Skin epidermis (tissue), 12 donors: ENCODE measurements around the gene CHCHD4.
A peak's percentile ranks its signal among the peaks of the same experiment; 100 is the strongest.

Experiments used
- H3K27ac ChIP-seq, 21 experiments: fragments of 200-600 bp; sonication (generic) in 11 of 21; one replicate each; pipeline ENCODE4 v1.5.0; 2020; ENCODE audit warnings: mild to moderate bottlenecking in 3 of 21, inconsistent platforms in 2 of 21, moderate library complexity in 2 of 21
- H3K4me3 ChIP-seq, 7 experiments: fragments of 200-600 bp; sonication (generic) in 2 of 7; one replicate each; pipeline ENCODE4 v1.5.0; 2020; ENCODE audit warnings: inconsistent platforms in 2 of 7, mild to moderate bottlenecking in 2 of 7, moderate library complexity in 1 of 7

CHCHD4 gene

DNA sequence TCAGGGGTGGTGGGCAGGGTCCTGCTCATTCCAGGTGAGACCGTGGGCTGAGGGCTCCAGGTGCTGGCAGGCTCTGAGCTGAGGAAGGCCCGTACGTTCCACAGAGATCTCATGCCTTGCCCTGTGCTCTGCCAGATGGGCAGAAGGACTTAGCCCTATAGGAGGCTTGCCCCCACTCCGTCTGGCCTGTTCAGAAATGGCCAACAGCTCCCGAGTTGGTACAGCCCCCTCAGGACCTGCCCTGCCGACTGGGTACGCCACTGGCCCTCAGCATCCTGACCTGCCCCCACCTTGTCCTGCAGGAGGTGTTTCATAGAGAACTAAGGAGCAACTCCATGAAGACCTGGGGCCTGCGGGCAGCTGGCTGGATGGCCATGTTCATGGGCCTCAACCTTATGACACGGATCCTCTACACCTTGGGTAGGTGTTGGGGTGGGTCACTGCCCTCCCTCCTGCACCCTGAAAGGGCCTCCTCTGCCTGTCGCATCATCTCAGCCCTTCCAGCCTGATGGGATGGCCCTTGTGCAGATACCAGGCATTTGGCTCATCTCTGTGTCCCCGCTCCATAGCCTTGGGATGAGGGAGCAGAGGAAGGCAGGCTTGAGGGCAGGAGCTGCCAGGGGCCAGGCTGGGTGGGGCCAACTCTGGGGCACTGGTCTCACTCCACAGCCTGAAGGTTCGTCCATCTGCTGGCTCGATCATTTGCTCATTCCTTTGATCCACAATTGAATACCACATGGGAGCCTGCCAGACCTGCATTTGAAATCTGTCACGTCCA, 14.4 kb upstream of the CHCHD4 start:
- Histone ChIP-seq H3K27ac (peak overlapping the region in 3 of 21 experiments; percentile 28 to 98 (median 36)), H3K4me3 (no peak overlapping the region)

DNA sequence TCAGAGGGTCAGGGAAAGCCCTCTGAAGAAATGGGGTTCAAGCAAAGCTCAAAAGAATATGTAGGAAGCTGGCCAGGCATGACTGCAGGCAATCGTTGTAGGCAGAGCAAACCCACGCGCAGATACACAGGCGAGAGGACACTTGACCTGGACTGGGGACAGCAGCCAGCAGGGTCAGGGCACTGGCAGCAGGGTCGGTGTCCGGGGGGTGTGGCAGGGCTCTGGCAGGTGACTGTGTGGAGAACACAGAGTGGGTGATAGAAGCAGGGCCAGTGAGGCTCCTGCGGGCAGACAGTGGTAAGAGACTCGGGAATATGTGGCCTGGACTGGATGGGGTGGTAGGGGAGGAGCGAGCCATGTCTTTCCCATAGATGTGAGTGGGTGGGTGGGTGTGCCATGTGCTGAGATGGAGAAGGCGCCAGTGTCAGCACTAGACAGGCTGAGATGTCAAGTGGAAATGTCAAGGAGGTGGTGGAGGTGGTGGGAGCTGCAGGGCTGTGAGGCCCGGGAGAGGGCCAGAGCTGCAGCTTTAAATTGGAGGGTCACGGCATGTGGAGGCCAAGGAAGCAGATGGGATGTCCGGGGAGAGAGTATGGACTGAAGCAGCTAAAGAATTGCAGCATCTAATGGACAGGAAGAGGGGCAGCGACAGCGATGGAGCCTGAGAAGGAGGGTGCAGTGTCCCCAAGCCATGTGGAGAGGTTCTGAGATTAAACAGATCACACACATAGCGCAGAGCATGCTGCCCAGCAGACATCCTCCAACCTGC, 13.6 kb upstream of the CHCHD4 start:
- H3K27ac ChIP-seq, result peak overlapping the region in 2 of 21 experiments; percentile 50 to 69

DNA sequence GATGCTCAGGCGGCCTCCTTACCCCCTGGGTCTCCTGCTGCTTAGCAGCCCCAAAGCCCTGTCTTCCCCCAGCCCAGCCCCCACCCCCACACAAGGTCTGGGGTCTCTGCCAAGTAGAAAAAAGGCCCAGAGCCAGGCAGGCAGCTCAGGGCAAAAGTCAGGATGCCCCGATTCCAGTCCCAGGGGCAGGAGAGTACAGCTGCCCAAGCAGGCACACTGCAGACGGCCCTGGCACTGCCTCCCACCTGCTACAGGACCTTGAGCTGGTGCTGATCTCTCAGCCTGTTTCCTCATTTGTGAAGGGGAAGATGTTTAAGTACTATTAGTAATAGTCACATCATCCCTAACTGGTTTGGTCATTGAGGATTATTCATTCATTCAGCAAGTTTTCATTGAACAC, 12.8 kb upstream of the CHCHD4 start:
- Histone ChIP-seq H3K27ac (peak overlapping the region in 7 of 21 experiments; percentile 3 to 69 (median 33)), H3K4me3 (no peak overlapping the region)

More for the DNA sequence above, 13.6 kb upstream of the CHCHD4 start:
- H3K4me3 ChIP-seq, result no peak overlapping the region

DNA sequence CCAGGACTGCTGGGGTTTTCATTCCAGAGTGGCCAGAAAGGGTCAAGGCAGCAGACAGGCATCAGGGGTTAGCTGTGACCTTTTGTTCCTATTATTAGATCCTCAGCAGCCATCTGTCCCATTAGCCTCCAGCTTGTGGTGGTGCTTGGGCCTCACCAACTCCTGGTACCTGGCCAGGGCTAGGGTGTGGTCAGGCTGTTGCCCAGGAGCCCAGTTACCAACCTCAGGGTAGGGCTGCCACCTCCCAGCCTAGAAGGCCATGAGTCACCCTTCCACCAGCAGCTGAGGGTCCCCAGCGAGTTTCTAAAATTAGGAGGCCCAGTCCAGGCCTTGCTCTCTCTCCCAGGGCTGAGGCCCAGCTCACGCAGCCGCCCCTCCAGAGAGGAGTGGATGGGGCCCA, 12.3 kb upstream of the CHCHD4 start:
- H3K4me3 ChIP-seq, result no peak overlapping the region
- H3K27ac ChIP-seq, result peak overlapping the region in 9 of 21 experiments; percentile 3 to 69 (median 28)

DNA sequence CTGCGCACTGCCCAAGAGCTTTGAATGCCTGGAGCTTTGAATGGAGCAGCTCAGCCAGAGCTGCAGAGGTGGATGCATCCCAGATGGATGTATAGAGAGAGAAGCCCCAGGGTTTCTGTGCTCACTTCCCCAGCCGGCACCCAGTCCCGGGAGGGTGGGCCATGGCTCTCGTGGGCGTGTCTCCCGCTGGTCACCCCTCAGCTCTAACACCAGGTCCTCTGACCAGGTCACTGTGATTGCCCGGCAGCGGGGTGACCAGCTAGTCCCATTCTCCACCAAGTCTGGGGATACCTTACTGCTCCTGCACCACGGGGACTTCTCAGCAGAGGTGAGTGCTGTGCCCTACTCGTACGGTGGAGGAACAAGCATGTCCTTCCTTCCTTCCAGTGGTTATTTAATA, 10.9 kb upstream of the CHCHD4 start:
- H3K4me3 ChIP-seq, result no peak overlapping the region
- H3K27ac ChIP-seq, result no peak overlapping the region

DNA sequence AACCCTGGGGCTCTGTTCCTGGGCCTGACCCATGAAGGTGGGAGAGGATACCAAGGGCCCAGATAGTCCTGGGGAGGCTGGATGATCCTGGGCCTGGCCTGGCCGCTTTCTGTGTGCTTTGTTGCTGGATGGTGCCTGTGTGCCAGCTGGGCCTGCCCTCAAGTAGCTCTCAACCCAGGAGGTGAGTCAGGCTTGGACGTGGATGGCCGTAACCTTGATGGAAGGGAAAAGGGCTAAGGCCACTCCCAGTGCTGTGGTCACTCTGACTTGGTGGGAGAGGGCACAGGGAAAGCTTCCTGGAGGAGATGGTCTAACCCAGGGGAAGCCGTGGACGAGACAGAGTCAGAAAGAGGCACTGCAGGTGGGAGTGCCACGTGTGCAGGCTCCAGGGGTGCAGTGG, 9.6 kb upstream of the CHCHD4 start:
- peak overlapping the region in 1 of 21 experiments; percentile 11 for H3K27ac ChIP-seq
- no peak overlapping the region for H3K4me3 ChIP-seq

DNA sequence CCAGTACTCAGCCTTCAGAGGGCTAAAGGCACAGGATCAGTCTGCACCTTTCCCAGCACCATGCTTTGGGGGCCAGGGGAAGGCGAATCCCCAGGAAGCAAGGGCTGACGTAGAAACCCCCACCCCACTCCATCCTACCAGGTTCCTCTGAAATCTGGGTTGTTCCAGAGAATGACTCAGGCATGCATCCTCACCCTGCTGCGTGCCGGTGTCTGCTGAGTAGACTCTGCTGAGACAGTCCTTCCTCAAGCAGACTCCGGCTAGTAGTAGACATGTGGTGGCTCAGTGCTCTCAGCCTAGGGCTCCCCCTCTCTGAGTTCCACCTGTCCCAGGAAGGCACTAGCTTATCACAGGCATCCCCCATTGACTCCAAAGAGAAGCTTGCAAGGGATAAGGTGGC, 9.2 kb upstream of the CHCHD4 start:
- H3K4me3 ChIP-seq, result no peak overlapping the region
- H3K27ac ChIP-seq, result peak overlapping the region in 2 of 21 experiments; percentile 11 to 18

DNA sequence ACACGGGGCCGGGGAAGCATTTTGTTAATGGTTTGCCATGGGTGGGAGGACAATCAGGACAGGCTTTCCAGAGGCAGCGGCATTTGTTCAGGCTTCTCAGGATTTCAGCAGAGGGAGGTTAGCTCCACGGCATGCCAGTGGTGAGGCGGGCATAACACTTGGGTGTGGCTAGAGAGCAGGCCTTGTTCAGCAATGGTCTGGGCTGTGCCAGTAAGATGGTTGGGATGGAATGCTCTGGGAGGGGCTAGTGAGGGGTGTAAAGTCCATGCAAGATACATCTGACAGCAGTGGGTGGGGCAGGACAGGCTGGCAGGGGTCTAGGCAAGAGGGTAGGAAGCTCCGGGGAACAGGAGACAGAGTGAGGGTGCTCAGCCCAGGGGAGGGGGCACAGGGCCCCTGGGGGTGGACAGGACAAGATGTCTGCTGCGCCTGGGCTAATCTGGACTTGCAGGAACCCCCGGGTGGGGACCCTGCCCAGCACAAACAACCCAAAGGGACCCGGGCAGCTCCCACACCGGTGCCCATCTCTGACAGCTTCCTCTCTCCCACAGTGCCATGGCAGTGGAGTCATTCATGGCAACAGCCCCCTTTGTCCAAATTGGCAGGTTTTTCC, 8.6 kb upstream of the CHCHD4 start:
- peak overlapping the region in 2 of 21 experiments; percentile 11 to 18 for H3K27ac ChIP-seq

DNA sequence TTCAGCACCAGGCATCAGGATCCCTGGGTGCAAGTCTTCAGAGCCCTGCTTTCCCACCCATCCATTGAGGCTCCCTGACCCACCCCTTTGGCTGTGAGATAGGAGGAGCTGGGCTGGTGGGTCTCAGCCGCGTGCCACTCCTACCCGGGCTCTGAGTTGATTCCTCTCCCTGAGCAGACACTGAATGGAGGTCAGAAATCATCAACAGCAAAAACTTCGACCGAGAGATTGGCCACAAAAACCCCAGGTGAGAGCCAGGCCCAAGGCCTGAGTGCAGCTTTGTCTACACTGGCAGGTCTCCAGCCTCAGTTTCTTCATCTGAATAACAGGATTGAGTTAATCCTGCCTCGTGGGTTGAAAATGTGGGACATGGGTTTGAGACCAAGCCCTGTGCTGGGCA, 8.0 kb upstream of the CHCHD4 start:
- peak overlapping the region in 1 of 21 experiments; percentile 13 for H3K27ac ChIP-seq
- no peak overlapping the region for H3K4me3 ChIP-seq

More for the DNA sequence above, 8.6 kb upstream of the CHCHD4 start:
- no peak overlapping the region for H3K4me3 ChIP-seq

DNA sequence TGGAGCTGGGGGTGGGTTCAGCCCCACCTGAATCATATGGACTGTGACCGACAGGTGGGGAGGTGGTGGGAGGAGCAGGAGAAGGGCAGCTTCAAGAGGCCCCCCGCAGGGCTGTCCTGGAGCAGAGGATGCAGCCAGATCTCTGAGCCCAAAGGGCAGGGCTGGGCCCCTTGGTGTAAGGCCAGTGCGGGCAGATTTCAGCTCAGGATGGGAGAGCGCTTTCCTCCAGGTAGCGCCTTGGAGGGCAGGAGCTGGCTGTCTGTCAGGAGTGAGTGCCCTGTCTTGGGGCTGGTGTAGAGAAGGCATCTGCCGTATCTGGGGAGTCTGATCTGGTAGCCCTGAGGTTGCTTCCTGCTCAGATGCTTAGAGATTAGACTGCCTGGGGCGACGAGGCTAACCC, 7.5 kb upstream of the CHCHD4 start:
- Histone ChIP-seq H3K27ac (peak overlapping the region in 1 of 21 experiments; percentile 13), H3K4me3 (no peak overlapping the region)

DNA sequence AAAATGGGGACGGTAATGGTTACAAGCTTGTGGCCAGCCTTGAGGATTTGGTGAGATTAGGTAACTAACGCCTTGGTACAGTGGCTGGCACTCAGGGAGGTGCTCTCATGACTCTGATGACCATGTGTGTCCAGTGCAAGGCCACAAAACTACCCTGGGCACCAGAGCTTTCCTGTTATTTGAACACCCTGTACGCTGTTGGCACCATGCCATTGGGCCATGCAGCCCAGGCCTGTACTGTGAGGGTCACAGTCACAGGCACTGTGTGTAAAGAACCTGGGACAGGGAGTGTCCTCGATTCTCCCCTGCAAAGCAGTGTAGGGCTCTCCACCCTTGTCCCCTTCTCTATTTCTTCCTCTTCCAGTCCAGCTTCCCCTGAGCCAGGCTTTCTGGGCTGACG, 6.5 kb upstream of the CHCHD4 start:
- Histone ChIP-seq H3K27ac (peak overlapping the region in 1 of 21 experiments; percentile 26), H3K4me3 (no peak overlapping the region)

DNA sequence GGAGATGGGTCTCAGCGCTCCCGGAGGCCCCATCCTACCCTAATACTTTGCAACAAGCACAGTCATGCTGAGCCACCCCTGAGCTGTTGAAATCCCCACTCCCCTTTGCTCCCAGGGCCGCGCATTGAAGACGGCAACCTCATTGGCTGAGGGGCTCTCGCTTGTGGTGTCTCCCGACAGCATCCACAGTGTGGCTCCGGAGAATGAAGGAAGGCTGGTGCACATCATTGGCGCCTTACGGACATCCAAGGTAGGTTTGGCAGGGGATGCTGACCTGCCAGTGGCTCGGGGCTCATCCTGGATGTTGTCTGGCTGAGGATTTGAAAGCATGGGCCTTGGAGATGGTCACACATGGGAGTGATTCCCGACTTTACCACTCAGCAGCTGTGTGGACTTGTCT, 6.0 kb upstream of the CHCHD4 start:
- Histone ChIP-seq H3K27ac (no peak overlapping the region), H3K4me3 (no peak overlapping the region)

DNA sequence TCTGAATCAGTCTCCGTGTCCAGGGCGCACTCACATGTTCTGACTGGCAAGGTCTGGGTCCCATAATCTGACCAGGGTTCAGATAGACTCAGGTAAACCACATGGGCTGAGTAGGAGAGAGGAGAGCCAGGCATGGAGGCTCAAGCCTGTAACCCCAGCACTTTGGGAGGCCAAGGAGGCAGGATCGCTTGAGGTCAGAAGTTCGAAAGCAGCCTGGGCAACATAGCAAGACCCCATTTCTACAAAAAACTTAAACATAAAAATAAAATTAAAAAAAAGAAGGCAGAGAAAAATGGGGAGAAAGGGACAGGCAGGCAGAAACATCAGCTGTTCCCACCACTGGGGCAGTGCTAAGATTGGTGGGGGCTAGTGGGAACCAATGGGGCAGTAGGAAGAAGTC, 5.6 kb upstream of the CHCHD4 start:
- H3K4me3 ChIP-seq, result no peak overlapping the region
- peak overlapping the region in 1 of 21 experiments; percentile 3 for H3K27ac ChIP-seq

DNA sequence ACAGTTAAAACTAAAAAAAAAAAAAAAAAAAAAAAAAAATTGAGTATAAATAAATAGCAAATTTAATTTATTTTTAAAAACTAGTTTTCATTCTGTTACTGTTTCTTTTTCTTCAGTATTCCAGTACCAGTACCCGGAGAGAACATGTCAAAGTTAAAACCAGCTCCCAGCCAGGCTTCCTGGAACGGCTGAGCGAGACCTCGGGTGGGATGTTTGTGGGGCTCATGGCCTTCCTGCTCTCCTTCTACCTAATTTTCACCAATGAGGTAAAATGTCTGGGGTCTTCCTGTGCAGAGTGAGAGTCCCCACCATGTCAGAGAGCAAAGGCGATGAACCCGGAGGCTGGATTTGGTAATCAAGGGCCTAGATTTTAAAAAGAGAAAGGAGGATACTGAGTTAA, 4.6 kb upstream of the CHCHD4 start:
- Histone ChIP-seq H3K27ac (peak overlapping the region in 1 of 21 experiments; percentile 42), H3K4me3 (no peak overlapping the region)

DNA sequence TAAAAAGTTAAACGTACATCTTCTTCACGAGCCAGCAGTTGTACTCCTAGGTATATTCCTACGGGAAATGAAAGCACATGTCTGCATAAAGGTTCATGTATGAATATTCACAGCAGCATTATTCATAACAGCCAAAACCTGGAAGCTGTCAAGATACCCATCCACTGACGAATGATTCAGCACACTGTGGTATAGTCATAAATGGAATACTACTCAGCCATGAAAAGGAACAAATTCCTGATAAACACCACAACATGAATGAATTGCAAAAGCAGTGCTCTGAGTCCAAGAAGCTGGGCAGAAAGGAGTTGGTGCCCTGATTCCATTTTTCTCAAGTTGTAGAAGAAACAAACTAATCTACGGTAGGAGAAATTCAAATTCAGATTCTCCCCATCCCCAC, 4.1 kb upstream of the CHCHD4 start:
- H3K4me3 ChIP-seq, result no peak overlapping the region
- H3K27ac ChIP-seq, result no peak overlapping the region

DNA sequence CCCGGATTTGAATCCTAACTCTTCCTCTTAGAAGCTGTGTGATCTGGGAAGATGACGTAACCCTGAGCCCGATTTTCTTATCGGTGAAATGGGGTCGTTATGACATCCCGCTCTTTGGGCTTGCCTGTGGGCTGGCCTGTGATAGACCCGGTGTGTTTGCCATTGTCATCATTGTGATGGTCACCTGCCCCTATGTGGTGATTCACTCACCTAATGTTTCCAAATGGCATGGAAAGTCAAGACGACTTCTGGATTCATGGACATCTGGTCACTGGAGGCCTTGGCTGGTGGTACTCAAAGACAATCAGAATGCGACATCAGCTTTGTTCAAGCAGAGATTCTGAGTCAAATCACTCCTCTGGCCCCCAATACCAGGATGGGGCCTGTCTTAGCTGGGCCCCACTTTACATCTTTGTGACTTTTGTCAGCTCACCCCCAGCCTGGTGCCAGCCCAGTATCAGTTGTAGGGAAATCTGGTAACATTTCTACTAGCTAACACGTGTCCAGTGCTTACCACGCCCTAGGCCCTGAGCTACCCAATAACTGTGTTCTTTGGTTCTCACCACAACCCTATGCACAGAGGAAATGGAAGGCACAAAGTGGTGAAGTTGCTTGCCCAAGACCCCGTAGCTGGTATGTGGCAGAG, 3.0 kb upstream of the CHCHD4 start:
- Histone ChIP-seq H3K4me3 (no peak overlapping the region), H3K27ac (peak overlapping the region in 1 of 21 experiments; percentile 45)

DNA sequence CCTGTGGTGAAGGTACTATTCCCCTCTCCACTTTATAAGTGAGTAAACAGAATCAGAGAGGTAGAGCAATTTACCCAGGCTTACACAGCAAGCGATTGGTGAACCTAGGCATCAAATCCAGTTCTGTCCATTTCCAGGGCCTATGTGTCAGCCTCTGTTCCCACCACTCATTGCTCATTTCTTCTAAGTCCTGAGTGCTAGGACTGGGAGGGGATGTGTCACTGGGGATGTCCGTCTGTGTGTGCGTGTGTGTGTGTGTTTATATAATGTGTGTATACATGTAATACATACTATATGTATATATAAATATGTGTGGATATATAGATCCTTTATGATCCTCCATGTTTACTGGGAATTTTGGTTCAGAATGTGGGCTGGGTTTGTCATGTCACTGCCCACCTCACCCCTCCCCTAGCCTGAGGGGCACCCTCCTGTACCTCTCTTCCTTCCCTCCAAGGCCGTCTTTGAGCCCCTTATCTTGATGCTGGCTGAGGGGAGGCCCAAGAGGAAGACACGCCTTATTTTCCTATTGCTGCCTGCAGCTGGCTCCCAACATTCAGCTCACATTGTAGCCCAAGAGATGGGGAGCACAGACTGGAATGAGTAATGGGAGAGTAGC, 2.3 kb upstream of the CHCHD4 start:
- H3K4me3 ChIP-seq, result peak overlapping the region in 2 of 7 experiments; percentile 69 to 94
- H3K27ac ChIP-seq, result peak overlapping the region in 11 of 21 experiments; percentile 88 to 99 (median 98)

DNA sequence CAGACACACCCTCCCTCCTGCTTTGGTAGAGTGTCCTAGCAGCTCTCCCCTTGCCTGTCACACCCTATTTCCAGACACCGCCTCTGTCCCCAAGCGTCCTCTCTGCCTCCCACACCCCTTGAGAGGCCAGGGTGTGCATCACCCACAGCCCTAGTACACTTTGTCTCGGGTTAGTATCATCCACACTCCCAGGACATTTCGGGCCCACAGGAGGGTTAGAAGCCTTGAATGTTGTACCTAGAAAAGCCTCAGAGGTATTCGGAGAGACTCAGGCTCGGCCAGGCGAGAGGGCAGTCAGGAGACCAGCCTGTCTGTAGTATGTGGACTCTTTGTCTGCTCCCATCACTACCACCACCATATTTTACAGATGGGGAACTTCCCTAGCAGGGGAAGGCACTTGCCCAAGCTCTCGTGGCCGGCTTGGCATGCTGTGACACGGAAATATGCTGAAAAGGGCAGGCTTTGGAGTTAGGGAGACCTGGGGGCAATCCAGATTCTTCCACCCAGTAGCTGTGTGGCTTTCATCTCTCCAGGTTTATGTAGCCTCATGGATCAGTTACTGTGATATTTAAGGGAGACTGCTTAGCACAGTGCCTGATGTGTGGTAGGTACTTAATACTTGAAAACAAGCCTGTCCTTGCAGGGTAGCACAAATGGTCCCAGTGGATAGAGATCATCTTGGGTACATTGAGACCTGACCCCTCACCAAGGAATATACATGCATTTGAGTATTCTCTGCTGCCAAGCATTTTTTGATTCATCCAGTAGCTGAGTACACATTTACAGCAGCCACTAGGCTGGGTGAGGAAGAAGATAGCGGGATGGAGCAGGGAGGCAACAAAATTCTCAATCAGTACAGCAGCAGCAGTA, 1.6 kb upstream of the CHCHD4 start:
- H3K27ac ChIP-seq, result peak overlapping the region in 20 of 21 experiments; percentile 35 to 99 (median 97)
- peak overlapping the region; percentile 69 to 98 (median 85) for H3K4me3 ChIP-seq
